Hematopoietic multipotent progenitor cell treated with erythropoietin and hydrocortisone succinate and interleukin-3 and kit ligand, for 15 days (in vitro differentiated cells): ENCODE measurements around the gene EPOP.

Experiments used
- DNase-seq: peaks from one replicate; pipeline ENCODE4 v3.0.0-alpha.2; 2015; ENCODE audit warnings: low spot score

EPOP gene

DNA sequence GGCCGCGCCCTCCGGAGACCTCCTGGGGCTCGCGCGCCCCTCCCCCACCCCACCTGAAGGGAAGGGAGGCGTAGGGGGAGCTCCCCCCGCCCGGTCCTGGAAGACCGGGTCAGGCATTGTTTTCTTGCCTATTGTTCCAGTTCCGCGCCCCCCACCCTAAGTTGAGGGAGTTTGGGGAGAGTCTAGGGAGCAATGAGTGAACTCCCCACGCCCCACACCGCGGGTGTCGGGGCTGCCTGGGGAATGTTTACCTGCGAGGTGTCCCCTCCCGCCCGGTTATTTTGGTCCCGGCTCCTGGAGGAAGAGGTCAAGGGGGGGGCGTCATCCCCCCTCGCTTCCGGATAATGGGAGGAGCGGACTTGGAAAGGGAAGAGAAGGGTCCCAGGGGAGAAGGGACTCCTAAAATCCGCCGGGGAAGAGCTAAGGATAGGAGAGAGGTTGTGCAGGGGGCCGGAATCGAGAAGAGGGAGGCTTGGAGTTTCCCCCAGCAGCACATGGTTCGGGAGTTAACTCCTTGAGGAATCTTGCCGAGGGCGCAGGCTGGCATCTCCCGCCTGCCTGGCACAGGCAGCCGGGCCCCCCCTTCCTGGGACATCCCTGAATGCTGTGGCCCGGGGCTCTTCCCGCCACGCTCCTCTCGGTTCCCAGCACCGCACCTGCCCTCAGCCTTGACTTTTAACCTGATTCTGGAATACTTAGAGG, 31.2 kb upstream of the EPOP start:
- DNase-seq = no peak

DNA sequence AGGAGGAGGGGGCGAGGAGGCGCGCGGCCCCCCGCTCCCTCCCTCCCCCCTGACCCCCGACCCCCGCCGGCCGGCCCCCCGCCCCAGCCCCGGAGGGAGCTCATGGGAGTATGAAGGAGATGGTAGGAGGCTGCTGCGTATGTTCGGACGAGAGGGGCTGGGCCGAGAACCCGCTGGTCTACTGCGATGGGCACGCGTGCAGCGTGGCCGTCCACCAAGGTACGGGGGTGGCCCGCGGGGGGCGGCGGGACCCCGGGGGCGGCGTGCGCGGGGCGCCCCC, 30.7 kb upstream of the EPOP start:
- DNase-seq = no peak

DNA sequence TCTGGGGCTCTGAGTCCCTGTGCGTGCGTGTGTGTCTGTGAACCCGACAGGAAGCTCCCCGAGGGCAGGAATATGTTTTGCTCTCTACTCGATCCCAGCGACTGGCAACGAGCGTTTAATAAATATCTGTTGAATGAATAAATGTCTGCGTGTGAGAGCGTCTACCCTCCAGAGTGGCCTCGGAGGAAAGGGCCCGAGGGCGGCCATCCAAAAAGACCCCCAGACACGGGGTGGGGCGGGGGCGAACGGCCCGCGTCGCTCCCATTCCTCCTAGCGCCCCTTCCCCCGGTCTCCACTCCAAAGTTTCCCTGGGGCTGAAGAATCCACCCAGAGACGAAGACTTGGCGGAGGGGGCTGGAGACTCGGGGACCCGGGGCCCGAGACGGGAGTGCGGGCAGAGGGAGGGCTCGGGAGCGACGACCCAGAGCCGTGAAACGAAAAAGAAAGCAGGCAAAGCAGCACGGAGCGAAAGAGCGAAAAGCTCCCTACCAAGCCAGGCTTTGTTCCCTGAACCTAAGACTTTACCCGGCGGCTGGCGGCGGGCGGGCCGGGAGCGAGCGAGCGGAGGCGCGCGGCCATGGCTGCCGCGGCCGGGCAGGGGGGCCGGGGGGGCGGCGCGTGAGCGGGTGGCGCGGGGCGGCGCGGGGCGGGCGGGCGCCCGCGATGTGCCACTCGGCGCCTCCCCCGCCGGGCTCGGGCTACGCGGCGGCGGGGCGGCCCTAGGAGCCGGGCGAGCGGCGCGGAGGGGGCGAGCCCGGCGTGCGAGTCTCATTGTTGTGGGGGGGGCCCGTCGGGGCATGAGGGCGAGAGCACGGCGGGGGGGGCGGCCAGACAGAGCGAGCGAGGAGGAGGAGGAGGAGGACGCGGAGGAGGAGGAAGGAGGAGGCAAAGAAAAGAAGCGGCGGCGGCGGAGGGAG, 30.1 kb upstream of the EPOP start, which contains the start of gene MLLT6:
Gene MLLT6, plus strand, starts transcription at position 668 of the 917 bp plus-strand sequence. CDS start 360 bp downstream, outside the sequence.
- DNase-seq = peak; percentile 61

DNA sequence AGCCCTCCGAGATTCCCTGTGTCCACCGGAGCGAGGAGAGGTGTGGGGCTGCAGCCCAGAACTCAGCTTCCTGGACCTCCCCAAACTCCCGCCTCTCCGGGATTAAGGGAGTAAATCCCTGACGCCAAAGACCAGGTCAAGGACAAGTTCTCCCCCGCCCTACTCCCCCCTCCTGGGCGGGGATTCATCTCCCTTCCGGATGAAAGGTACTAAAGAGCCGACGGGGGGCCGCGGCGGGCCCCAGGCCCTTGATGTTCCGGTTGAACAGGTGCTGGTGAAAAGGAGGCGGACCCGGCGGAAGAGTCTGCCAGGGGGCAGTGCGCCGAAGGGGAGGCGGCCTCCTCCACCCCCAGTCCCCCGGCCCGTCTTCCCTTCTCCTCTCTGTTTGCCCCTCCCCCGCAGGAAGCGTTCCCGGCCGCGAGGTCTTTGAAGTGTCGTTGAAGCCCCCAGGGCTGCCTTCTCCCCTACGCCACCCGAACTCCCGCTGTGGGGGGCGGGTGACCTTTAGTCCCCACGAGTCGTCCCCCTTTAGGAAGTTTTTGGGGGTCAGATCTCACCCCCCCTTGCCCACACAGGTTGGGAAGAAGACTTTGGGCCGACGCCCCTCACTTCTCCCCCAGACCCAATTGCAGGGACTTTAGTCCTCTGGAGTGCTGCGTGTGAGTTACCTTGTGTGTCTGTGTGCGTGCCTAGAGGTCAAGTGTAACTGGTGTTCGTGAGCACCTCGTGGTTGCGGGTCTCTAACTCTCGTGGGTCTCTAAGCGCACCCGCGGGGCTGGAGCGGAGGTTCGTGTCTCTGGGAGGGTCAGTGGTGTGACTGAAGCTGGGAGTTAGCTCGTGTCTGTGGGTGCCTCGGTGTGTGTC, 29.2 kb upstream of the EPOP start:
- DNase-seq = peak; percentile 14

DNA sequence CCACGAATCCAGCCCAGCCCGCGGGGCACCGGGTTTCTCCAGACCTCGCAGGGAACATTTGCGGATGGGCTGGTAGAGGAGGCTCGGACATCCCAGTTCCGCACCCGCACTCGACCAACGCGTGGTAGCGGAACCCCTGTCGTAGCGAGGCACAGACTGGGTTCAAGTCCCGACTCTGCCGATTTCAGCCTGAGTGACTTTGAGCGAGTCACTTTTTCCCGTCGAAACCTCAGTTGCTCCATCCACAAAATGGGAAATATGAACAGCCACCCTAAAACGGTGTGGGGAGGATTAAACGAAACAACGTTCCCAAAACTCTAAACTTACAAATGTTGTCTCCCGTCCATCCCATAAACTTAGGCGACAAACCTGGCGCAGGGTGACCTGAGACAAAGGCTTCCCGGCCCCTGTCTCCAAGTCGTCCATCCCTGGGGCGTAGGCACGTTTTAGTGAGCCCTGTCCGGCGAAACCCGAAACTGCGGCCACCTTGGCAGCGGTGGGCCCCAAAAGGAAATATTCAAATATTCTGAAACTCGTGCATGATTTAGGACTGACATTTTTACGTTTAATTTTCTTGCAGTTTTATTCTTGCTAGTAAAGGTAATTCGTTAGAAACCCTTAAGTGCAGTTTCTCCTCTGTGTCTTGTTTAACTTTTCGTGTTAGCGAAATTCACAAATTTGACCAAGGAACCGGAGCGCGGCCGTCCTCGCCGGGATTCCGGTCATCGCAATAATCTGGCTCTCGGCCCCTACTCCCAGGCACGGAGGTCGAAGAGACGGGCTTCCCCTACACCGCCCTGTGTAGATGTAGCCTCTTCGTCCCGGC, 28.4 kb upstream of the EPOP start:
- DNase-seq = peak; percentile 13

DNA sequence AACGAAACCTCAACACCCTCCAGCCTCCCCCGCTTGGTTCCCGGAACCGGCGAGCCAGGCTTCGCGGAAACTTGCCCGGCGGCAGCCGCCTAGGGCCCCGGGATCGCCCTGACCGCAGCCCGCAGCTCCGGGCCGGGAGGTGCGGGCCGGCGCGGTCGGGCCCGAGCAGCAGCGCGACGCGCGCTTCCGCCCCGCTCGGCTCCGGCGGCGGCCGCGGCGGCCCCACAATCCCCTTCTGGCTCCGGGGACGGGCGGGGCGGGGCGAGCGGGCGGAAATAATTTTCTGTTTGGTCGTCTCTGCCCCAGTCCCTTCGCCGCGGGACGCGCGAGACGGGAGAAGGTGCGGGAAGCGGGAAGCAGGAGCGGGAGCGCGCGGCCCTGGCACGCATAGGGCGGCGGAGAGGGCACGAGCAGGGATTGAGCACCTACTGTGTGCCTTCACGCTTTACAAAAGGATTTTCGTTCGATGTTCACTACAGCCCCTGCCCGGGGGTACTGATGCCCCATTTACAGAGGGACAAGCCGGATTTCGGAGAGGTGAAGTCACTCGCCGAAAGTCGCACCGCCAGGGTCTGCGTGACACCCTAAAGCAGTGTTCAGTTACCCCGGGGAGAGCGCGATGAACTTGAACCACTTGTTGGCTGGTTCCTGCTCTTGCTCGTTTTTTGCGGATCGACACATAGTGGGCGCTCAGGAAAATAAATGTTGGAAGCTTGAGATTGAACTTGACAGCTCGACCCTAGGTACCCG, 27.6 kb upstream of the EPOP start:
- peak; percentile 73 for DNase-seq

DNA sequence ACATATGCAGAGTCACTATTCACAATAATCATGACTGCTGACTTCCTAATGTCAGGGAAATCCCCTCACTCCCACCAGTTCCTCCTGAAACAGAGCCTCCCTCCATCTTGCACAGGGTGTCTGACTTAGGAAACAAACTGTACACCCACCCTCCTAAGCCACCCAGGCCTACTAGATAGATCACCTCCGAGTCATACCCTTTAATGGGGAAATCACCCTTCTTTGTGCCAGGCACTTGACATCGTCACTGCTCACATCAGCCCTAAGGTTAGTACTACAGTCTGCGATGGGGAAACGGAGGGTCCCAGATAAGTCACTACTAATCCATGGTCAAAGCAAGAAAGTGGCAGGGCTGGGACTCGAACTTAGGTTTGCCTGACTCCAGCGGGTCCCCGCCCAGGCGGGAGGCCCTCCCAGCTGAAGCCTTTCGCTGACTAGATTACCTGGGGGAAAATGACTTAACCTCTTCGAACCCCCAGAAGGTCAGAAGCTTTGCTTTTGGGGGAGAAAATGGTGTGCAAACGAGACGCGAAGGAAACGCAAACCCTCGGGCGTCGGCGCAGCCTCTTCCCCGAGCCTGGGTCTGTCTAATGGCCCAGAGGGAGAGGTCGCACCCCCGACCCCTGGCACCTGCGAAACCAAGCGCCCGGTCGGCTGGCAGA, 26.9 kb upstream of the EPOP start:
- DNase-seq = peak; percentile 45

DNA sequence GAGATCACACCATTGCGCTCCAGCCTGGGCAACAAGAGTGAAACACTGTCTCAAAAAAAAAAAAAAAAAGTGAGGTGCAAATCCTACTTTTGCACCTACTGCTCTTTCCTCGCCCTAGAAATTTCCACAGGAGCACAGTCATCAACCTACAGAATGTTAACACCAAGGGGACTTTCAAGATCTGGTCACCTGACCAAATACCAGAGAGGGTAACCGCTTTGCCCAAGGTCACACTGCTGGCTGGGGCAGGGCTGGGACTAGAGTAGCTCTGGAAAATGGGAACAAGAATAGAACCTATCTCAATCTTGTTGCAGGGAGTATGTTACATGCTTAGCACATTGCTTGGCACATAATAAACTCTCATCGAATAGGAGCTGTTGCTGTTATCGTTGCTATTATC, 24.0 kb upstream of the EPOP start:
- DNase-seq = no peak

DNA sequence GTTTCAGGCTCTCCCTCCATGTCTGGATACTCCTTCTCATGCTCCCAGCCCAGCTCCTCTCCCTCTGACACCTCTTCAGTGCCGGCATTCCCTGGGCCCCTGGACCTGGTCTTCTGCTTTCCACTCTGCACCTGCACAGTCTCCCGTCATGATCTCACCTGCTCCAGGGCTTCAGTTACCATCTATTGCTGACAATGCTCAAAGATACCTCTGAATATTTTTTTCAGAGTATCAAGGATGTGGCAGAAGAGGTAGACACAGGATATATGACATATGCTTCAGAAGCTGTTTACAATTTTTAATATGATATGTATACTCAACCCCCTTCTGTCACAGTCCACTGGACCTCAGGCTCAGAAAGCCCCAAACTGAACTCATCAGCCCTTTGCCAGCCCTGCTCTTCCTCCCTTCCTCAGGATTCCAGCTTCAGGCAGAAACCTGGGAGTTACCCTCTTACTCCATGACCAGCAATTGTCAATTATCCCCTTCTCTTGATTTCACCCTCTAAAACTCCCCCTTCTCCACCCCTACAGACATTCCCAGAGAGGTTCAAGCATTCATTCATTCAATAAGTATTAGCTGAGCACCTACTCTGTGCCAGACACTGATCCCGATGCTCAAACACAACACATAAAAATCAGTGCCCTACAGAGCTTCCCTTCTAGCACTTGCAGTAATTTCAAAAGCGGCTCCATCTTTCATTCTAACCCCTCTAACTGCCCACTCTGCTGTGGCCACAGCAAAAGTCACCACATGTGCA, 22.5 kb upstream of the EPOP start:
- DNase-seq = no peak

DNA sequence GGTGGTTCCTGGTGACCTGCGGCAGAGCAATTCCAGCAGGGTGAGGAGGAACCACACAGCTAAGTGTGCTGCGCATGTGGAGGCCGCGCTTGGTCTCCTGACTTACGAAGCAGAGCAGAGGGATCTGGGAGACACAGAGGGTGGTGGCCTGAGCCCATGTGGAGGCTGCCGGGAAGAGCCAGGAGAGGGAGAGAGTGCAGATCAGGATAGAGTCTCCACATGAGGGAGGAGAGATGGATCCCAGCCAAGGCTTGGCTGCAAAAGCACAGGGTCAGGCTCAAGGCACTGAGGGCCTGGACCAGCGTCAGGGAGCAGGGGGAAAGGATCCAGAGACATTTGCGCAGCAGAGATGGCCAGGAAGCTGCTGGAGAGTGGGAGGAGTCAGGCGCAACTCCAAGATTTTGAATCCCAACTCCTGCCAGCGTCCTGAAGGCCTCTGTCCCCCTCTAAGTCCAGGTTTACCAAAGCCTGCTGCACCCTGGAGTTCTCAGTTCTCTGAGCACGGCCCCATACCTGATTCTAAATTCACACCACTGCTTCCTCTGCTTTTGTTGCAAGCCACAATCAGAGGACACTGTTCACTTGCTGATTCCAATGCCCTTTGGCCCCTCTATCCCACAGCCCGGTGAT, 19.1 kb upstream of the EPOP start:
- DNase-seq = no peak

DNA sequence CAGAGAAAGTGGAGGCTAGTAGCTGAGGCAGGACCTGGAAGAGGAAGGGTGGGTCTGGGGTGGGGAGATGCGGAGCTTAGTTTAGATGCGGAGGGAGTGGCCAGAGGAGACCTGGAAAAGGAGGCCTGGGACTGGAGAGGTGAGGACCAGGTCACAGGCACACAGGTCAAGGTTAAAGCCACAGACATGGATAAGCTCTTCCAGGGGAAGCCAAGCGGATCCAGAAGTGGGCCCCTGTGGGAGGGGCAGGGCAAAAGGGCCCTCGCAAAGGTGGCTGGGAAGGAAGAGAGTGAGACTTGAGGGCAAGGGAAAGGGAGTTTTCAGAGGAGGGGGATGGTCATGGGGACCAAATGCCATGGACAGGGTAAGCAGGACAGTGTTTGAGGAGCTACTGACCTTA, 16.4 kb upstream of the EPOP start:
- DNase-seq = no peak

DNA sequence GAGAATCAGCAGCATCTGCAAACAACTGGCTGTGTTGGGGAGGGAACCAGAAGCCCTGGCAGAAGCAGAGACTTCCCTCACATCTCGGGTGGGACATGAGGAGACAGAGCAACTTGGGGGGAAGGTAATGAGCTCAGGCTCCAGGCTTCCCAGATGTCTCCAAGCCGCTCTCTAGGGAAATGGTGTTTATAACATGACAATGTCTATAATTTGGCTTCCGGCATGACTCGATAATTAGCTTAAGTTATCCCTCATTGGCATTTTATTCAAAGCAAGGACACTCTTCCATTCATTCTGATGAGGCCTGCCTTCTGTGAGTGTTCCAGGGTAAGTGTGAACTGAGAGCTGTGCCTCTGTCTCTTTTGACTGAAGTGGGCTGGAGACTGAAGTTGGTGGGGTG, 15.6 kb upstream of the EPOP start:
- DNase-seq = no peak

DNA sequence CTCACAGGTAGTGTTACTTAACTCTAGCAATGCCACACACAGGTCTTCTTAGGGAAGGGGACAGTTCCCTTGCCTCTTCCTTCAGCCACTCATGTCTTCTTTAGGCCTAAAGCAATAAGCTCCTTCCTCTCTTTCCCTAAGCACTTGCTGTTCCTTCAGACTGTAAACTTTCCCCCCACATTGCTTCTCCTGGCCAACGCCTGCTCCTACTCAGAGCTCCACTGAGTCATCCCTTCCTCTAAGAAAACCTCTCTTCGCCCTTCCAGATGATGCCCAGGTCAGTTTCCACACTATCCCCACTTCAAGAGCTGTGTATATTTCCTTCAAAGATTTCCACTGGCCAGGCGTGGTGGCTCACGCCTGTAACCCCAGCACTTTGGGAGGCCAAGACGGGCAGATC, 12.5 kb upstream of the EPOP start:
- DNase-seq = no peak

DNA sequence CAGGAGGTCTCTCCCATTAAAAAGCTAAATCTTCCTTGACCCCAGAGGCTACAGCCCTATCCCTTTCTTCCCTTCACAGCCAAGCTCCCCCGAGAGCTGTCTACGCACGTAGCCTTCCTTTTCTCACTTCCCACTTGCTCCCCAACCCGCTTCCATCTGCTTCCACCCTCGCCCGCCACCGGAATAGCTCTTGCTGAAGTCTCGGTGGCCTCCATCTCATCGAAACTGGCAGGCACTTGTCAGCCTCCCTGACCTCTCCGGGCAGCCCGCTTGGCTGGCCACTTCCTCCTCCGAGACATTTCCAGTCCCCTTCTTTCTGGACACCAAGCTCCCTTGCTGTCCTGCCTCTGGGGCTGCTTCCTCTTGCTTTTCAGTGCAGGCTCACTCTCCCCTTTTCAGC, 10.7 kb upstream of the EPOP start:
- DNase-seq = no peak

DNA sequence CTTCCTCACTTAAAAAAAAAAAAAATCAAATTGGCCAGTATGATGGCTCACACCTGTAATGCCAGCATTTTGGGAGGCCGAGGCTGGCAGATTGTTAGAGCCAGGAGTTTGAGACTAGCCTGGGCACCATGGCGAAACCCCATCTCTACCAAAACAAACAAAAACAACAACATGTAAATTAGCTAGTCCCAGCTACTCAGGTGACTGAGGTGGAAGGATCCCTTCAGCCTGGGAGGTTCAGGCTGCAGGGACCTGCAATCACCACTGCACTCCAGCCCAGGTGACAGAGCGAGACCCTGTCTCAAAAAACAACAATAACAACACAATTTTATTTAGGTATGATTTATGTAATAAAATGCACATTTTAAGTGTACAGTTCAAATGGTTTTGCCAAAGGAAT, 6.3 kb upstream of the EPOP start:
- no peak for DNase-seq

DNA sequence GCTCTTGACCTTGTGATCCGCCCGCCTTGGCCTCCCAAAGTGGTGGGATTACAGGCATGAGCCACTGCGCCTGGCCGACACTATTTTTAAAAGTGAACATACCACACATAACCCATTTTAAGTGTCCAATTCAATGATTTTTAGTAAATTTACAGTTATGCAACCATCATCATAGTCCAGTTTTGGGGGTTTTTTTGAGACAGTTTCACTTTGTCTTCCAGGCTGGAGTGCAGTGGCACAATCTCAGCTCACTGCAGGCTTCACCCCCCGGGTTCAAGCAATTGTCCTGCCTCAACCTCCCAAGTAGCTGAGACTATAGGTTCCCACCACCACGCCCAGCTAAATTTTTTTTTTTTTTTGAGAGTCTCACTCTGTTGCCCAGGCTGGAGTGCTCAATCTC, 3.1 kb upstream of the EPOP start:
- no peak for DNase-seq

DNA sequence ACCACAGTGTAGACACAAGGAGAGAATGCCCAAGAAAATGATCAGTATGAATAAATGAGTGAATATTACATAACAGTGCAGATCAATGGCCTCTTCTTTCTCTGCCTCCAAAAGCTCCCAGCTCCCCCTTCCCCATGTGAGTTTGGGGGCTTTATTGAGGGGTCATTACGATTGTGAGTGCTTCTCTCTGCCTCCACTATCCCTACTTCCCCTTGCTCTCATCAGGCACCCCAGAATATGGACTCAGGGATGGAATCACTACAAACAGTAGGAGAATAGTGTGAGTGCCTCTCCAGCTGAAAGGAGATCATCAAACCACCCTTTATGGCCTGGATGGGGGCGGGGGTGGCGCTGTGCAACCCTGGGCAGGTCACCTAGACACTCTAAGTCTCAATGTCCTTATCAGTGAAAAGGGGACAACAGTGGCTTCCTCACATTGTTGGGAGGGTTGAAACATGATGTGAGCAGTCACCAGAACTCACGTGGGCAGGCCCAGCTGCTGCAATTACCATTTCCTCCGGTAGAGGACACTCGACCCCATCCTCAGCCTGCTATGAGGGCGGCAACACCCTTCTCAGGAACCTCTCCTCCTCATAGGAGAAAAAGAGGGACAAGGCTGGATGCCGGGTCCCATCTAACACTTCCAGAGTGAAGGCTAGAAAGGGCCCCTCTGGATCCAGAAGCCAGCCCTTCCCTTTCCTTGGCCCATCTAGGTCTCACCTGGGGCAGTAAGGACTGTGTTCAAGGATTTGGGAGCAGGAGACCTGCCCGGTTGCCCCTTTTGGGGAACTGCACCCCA, 2.1 kb upstream of the EPOP start:
- DNase-seq = peak; percentile 66

DNA sequence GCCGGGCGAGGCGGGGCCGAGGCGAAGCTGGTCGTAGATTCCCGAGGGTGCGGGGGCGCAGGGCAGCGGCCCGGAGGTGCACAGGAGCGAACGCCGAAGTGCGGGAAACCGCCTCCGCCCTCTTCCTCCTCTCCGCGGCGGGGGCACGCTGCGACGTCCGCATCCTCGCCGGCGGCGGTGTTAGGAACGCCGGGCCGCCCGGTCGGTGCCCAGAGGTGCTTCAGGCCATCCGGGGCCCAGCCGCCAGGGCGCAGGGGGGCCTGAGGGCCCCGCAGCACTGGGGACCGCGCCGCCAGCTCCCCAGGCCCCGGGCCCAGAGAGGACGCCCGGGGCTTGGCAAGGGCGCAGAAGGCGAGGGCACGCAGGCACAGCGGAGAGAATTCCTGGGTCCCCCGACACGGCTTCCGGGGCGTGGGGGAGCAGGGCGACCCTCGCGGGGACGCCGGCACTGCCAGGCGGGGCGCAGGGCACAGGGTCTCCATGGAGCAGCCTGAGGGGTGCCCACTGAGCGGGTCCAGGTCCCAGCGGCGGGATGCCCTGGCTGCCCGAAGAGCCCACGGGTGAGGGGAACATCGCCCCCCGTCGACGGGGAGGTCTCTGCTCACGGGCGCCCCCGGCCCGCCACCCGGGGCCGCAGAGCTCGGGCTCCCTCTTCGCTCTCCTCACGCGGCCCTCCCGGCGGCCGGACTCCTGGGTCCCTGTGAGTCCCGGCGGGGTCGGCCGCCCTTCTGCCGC, 576 bp downstream of the EPOP start:
- no peak for DNase-seq
